SKM-1 treated with dmso at 0.1 percent for 144 hours (cell line): ENCODE measurements around the gene RBM38.

Experiments used
- DNase-seq: peaks from one replicate; lab custom pipeline; 2025; ENCODE audit not compliant: unreplicated experiment; lab: John Stamatoyannopoulos, UW

The RBM38 gene

GRCh38 chr20:57448764-57449354 is 57.7 kb downstream of the RBM38 start:
- DNase-seq: no peak

GRCh38 chr20:57449398-57450354 is 58.5 kb downstream of the RBM38 start:
- DNase-seq: no peak

GRCh38 chr20:57450419-57450818 is 59.2 kb downstream of the RBM38 start:
- peak; percentile 97 for DNase-seq

GRCh38 chr20:57450931-57451330 is 59.7 kb downstream of the RBM38 start:
- no peak for DNase-seq

GRCh38 chr20:57451431-57451794 is 60.2 kb downstream of the RBM38 start:
- no peak for DNase-seq

- peak; percentile 92 for DNase-seq
These were observed 60.8 kb downstream of the RBM38 start for GRCh38 chr20:57451795-57452661.

- DNase-seq: no peak
These were observed 64.2 kb downstream of the RBM38 start for GRCh38 chr20:57455386-57455785.

- no peak for DNase-seq
These were observed 64.9 kb downstream of the RBM38 start for GRCh38 chr20:57456116-57456515.

- no peak for DNase-seq
These were observed 66.3 kb downstream of the RBM38 start for GRCh38 chr20:57457243-57458095.

GRCh38 chr20:57458400-57459160 is 67.4 kb downstream of the RBM38 start:
- DNase-seq: no peak
